ENCODE measurements around the gene PILRB.
"Not testable (repeated sequence)": the region's sequence is repeated elsewhere in the genome, so short reads cannot be mapped to it uniquely, and the experiment has no call there.

The PILRB gene

DNA sequence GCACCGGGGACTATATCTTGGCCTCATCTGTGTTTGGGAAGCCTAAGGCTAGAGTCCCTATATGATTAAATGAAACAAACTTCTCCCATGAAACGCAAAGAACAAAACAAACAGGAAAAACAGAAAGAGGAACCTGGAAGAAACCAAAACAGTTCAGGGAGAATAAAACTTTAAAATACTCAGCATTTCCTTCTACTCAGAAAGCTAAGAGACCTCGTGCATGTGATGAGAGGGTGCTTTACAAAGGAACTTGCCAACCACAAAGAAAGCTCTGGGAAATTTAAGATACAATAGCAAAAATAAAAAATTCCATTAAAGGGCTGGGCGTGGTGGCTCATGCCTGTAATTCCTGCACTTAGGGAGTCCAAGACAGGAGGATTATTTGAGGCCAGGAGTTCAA is 22.3 kb downstream of the PILRB start:
- no peak for DNase-seq

GRCh38 chr7:100381531-100382233 is 23.8 kb downstream of the PILRB start:
- DNase-seq = not testable (repeated sequence)

DNA sequence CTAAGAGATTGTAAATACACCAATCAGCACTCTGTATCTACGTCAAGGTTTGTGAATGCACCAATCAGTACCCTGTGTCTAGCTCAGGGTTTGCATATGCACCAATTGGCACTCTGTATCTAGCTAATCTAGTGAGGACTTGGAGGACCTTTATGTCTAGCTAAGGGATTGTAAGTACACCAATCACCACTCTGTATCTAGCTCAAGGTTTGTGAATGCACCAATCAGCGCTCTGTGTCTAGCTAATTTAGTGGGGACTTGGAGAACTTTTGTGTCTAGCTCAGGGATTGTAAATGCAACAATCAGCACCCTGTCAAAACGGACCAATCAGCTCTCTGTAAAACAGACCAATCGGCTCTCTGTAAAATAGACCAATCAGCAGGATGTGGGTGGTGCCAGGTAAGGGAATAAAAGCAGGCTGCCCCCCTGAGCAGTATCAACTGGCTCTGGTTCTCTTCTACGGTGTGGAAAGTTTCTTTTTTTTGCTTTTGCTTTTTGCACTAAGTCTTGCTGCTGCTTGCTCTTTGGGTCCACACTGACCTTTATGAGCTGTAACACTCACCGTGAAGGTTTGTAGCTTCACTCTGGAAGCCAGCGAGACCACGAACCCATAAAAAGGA is 24.4 kb downstream of the PILRB start:
- not testable (repeated sequence) for DNase-seq

- DNase-seq = no peak
Observed at GRCh38 chr7:100384628-100385294, 26.8 kb downstream of the PILRB start.

- DNase-seq = no peak
Observed at GRCh38 chr7:100386940-100387339, 29.0 kb downstream of the PILRB start.

GRCh38 chr7:100387695-100388094 is 29.8 kb downstream of the PILRB start:
- no peak for DNase-seq

- no peak for DNase-seq
Observed at GRCh38 chr7:100389437-100390088, 31.6 kb downstream of the PILRB start.

DNA sequence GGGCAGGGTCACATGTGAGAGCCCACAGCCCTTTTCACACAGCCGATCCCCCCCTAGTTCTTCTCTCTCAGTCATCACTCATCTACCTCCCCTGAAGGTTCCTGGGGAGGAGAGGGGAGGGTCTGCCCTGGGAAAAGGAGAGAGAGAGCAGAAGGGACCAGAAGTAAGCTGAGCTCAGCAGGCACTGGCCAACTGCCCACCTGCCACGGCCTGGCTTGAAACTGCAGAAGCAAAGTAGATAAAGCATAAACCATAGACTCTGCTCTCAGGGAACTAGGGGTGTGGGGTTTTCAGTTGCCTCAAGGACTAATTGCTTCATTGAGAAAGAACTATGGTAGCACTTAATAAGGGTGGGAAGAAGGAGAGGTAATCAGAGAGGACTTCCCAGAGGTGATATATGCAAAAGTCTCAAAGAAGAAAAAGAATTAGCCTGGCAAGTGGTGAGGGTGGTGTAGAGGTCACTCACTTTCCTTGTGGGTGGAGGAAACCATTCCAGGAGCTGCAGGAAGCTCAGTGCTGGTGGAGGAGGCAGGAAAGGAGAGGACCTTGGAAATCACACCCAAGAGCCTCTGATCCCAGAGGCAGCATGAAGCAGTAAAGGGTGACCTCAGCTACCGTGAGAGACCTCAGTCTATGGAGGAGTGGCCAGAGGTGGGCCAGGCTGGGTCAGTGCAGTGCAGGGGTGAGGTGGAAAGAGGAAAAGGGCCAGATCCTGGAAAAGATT is 32.5 kb downstream of the PILRB start:
- DNase-seq = no peak

GRCh38 chr7:100393233-100393905 is 35.5 kb downstream of the PILRB start:
- DNase-seq = no peak

DNA sequence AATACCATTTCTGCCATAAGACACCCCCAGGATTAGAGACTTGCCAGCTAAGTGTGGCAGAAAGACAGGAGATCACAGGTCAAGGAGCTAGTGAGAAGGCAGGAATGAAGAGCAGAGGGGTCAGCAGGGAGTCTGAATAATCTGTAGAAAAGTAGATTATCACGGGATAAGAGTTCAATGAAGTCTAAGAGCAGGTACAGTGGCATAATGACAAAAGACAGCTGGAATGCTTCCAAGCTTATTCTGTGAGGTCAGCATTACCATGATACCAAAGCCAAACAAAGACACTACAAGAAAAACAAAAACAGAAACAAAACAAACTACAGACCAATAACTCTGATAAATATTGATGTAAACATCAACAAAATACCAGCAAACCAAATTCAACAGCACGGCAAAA is 36.2 kb downstream of the PILRB start:
- no peak for DNase-seq

- DNase-seq = no peak
Observed at GRCh38 chr7:100396421-100396982, 38.6 kb downstream of the PILRB start.

- DNase-seq = no peak
Observed at GRCh38 chr7:100397315-100398081, 39.6 kb downstream of the PILRB start.

DNA sequence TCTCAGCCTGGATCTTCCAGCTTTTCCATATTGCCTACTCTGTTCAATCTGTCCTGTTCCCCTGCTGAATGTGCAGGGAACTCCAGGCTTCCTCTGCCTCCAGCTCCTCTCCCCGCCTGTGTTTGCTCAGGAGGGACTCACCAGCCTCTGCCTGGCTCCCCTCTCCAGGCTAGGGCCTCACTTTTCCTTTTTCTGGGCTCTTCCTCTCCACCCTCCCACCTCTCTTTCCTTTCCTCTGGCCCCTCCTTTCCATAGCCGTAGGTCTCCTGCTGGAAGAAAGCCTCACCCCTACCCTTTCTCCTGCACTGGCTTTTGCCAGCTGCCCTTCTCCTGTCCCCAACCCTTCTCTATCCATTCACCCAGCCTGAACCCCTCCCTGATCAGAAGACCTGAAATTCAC is 40.3 kb downstream of the PILRB start:
- DNase-seq = no peak

GRCh38 chr7:100400041-100400440 is 42.1 kb downstream of the PILRB start:
- DNase-seq = no peak

- DNase-seq = no peak
Observed at GRCh38 chr7:100400656-100401055, 42.7 kb downstream of the PILRB start.

DNA sequence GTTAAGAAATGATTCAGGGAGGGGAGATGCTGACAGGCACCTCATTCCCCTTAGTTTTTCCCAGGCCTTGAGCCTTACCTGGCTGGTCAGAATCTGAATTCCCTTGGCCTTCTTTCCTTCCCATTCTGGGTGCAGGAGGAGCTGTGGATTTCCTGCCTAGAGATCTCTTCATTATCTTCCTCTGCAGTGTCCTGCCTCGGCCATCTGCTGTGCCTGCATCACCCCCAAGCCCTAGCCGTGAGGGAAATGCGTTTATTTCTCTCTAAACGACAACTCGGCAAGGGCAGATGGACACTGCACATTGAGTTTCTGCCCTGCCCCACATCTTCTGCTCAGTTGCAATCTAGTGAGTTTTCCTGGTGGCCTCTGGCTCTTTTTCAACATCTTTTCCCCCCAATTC is 43.9 kb downstream of the PILRB start:
- no peak for DNase-seq

DNA sequence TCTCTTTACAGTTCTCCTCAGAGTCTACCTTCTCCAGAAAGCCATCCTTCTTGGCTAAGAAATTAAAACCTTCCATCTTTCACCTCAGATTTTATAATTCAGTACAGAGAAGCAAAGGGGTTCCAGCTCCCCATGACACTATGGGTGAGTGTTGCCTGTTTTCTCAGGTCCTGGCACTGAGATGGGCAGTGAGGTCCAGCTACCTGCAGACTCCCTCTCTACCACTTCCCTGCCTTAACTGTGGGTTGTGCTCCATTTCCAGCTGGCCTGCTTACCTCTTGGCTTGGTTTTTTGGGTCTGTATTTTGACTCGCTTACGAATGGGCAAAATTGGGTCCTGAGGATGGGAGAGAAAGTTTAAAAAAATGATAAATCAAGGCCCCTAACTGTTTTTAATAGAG is 44.3 kb downstream of the PILRB start:
- DNase-seq = no peak

DNA sequence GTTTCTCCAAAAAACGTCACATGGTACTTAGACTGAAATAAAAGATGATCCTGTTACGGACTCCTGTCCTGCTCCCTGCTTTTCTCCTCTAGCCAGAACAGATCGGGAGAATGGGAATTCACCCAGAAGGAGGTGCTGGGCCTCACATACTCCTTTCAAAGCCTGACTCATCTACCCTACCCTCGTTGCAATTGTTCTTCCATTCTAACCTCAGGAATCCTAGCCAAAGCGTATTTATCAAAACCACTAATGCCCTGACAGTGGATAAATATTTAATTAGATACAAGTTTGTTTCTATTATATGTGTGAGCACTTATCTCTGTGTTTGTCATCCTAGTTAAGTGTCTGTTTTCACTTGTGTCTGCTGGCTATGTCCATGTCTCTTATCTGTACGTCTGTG is 48.9 kb downstream of the PILRB start:
- no peak for DNase-seq

DNA sequence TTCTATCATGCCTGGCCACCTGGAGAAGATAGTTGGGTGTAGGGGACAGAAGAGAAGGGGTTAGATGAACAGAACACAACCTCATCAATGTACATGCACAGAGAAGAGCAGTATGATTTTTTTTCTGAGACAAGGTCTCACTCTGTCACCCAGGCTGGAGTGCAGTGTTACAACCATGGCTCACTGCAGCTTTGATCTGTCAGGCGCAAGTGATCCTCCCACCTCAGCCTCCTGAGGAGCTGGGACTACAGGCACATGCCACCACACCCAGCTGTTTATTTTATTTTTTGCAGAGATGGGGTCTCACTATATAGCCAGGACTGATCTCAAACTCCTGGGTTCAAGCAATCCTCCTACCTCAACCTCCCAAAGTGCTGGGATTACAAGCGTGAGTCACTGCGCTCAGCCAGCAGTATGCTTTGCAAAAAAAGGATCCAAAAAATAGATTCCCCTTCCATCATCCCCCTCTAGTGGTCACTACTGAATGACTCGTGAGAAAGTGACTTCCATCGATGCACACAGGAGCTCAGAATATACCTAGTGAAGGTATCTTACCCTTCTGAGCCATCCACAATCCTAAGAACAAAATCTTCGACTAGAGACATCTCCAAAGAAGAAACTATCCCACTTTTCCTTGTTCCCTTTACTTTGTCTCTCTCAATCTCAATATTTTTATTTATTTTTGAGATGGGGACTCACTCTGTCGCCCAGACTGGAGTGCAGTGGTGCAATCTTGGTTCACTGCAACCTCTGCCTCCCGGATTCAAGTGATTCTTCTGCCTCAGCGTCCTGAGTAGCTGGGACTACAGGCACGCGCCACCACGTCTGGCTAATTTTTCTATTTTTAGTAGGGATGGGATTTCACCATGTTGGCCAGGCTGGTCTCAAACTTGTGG is 49.6 kb downstream of the PILRB start:
- DNase-seq = peak; percentile 61 to 71

- DNase-seq = no peak
Observed at GRCh38 chr7:100411101-100411500, 53.2 kb downstream of the PILRB start.
